ENCODE measurements around the gene POU5F2.

POU5F2 gene

GRCh38 chr5:93748875-93749397, 7.5 kb upstream of the POU5F2 start:
- Histone ChIP-seq H3K9ac (ENCODE audit: low read length in 5 of 5) (no peak overlapping the region), H3K4me3 (ENCODE audit: low read depth in 1 of 5, low read length in 5 of 5) (no peak overlapping the region), H3K9me3 (ENCODE audit: control insufficient read depth in 5 of 5, low read length in 5 of 5) (no peaks in the 10 kb centered on the region), H3K4me1 (ENCODE audit: control insufficient read depth in 5 of 5, insufficient read depth in 5 of 5, low read length in 5 of 5) (no peaks in the 10 kb centered on the region), H3K27ac (ENCODE audit: low read depth, low read length) (no peak overlapping the region), H3K27me3 (ENCODE audit: control insufficient read depth in 5 of 5, insufficient read depth in 4 of 5, low read length in 5 of 5) (no peaks in the 10 kb centered on the region), H3K36me3 (ENCODE audit: control insufficient read depth in 5 of 5, insufficient read depth in 5 of 5, low read length in 5 of 5) (peaks cover 0 to 3% (median 0%) of the 10 kb centered on the region in 5 donors)

DNA sequence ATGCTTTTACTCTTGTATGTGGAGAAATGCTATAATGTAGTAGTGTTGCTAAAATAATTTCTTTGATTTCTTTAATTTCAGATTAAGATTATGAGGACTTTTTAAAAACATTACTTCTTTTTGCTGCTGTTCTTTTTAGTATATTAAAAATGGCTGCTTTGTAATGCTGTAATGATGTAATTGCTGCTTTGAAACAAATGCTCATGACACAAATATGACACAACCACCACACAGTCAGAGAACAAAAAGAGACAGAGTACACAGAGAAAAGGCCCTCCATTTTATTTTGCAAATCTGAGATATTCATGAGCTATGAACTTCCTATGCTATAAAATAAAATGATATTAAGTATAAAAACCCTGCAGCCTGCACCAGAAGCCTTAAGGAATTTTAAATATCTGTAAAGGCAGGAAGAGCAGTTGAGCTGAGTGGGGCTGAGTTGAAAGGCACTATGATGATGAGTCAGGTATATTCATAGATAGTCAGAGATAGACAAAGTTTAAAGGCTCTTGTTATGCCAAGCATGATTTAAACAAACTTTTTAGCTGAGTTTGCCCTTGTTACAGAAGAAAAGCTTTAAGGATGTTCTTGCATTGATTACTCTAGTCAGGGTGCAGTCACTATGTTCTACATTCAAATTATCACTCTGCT, 5.1 kb upstream of the POU5F2 start:
- H3K36me3 ChIP-seq (ENCODE audit: control insufficient read depth in 5 of 5, insufficient read depth in 5 of 5, low read length in 5 of 5) = peaks cover 0 to 3% (median 0%) of the 10 kb centered on the region in 5 donors
- H3K27me3 ChIP-seq (ENCODE audit: control insufficient read depth in 5 of 5, insufficient read depth in 4 of 5, low read length in 5 of 5) = no peaks in the 10 kb centered on the region
- H3K9ac ChIP-seq (ENCODE audit: low read length in 5 of 5) = no peak overlapping the region
- H3K27ac ChIP-seq (ENCODE audit: low read depth, low read length) = no peak overlapping the region
- H3K4me1 ChIP-seq (ENCODE audit: control insufficient read depth in 5 of 5, insufficient read depth in 5 of 5, low read length in 5 of 5) = no peaks in the 10 kb centered on the region
- no peak overlapping the region for H3K4me3 ChIP-seq (ENCODE audit: low read depth in 1 of 5, low read length in 5 of 5)
- no peaks in the 10 kb centered on the region for H3K9me3 ChIP-seq (ENCODE audit: control insufficient read depth in 5 of 5, low read length in 5 of 5)

GRCh38 chr5:93736284-93736683, 5.1 kb downstream of the POU5F2 start:
- Histone ChIP-seq H3K4me1 (ENCODE audit: control insufficient read depth in 5 of 5, insufficient read depth in 5 of 5, low read length in 5 of 5) (no peaks in the 10 kb centered on the region), H3K27me3 (ENCODE audit: control insufficient read depth in 5 of 5, insufficient read depth in 4 of 5, low read length in 5 of 5) (no peaks in the 10 kb centered on the region), H3K27ac (ENCODE audit: low read depth, low read length) (no peak overlapping the region), H3K9me3 (ENCODE audit: control insufficient read depth in 5 of 5, low read length in 5 of 5) (peaks cover 0 to 3% (median 0%) of the 10 kb centered on the region in 5 donors), H3K9ac (ENCODE audit: low read length in 5 of 5) (no peak overlapping the region), H3K4me3 (ENCODE audit: low read depth in 1 of 5, low read length in 5 of 5) (no peak overlapping the region), H3K36me3 (ENCODE audit: control insufficient read depth in 5 of 5, insufficient read depth in 5 of 5, low read length in 5 of 5) (peaks cover 5 to 8% (median 7%) of the 10 kb centered on the region in 5 donors)

GRCh38 chr5:93735378-93735777, 6.0 kb downstream of the POU5F2 start:
- H3K36me3 ChIP-seq (ENCODE audit: control insufficient read depth in 5 of 5, insufficient read depth in 5 of 5, low read length in 5 of 5) = peaks cover 0 to 5% (median under 1%) of the 10 kb centered on the region in 5 donors
- no peak overlapping the region for H3K9ac ChIP-seq (ENCODE audit: low read length in 5 of 5)
- no peaks in the 10 kb centered on the region for H3K4me1 ChIP-seq (ENCODE audit: control insufficient read depth in 5 of 5, insufficient read depth in 5 of 5, low read length in 5 of 5)
- H3K27me3 ChIP-seq (ENCODE audit: control insufficient read depth in 5 of 5, insufficient read depth in 4 of 5, low read length in 5 of 5) = no peaks in the 10 kb centered on the region
- H3K4me3 ChIP-seq (ENCODE audit: low read depth in 1 of 5, low read length in 5 of 5) = no peak overlapping the region
- peaks cover 0 to 3% (median 0%) of the 10 kb centered on the region in 5 donors for H3K9me3 ChIP-seq (ENCODE audit: control insufficient read depth in 5 of 5, low read length in 5 of 5)
- H3K27ac ChIP-seq (ENCODE audit: low read depth, low read length) = no peak overlapping the region

DNA sequence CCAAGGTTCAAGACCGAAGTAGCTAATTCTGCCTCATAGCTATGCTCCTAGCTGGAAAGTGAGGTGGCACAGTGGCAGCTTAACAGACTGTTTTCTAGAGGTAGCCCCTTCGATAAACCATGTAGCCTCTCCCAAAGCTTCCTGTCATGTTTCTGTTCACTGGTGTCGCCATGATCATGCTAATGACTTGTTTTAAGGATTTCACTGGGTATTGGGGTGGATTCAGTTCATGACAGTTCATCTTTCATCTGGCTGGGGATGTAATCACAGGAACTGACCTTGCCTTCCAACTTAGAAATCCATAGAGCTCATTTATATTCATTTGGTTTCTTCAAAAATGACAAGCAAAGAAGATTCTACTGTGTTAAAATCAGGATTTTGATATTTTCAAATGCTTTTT, 9.4 kb downstream of the POU5F2 start:
- H3K4me3 ChIP-seq (ENCODE audit: low read depth in 1 of 5, low read length in 5 of 5) = no peak overlapping the region
- H3K27ac ChIP-seq (ENCODE audit: low read depth, low read length) = no peak overlapping the region
- H3K36me3 ChIP-seq (ENCODE audit: control insufficient read depth in 5 of 5, insufficient read depth in 5 of 5, low read length in 5 of 5) = no peaks in the 10 kb centered on the region
- H3K9ac ChIP-seq (ENCODE audit: low read length in 5 of 5) = no peak overlapping the region
- H3K9me3 ChIP-seq (ENCODE audit: control insufficient read depth in 5 of 5, low read length in 5 of 5) = no peaks in the 10 kb centered on the region
- H3K4me1 ChIP-seq (ENCODE audit: control insufficient read depth in 5 of 5, insufficient read depth in 5 of 5, low read length in 5 of 5) = no peaks in the 10 kb centered on the region
- H3K27me3 ChIP-seq (ENCODE audit: control insufficient read depth in 5 of 5, insufficient read depth in 4 of 5, low read length in 5 of 5) = no peaks in the 10 kb centered on the region

GRCh38 chr5:93726595-93726994, 14.8 kb downstream of the POU5F2 start:
- Histone ChIP-seq H3K36me3 (ENCODE audit: control insufficient read depth in 5 of 5, insufficient read depth in 5 of 5, low read length in 5 of 5) (no peaks in the 10 kb centered on the region), H3K27me3 (ENCODE audit: control insufficient read depth in 5 of 5, insufficient read depth in 4 of 5, low read length in 5 of 5) (no peaks in the 10 kb centered on the region), H3K4me3 (ENCODE audit: low read depth in 1 of 5, low read length in 5 of 5) (no peak overlapping the region), H3K4me1 (ENCODE audit: control insufficient read depth in 5 of 5, insufficient read depth in 5 of 5, low read length in 5 of 5) (no peaks in the 10 kb centered on the region), H3K9me3 (ENCODE audit: control insufficient read depth in 5 of 5, low read length in 5 of 5) (no peaks in the 10 kb centered on the region), H3K27ac (ENCODE audit: low read depth, low read length) (no peak overlapping the region), H3K9ac (ENCODE audit: low read length in 5 of 5) (no peak overlapping the region)

DNA sequence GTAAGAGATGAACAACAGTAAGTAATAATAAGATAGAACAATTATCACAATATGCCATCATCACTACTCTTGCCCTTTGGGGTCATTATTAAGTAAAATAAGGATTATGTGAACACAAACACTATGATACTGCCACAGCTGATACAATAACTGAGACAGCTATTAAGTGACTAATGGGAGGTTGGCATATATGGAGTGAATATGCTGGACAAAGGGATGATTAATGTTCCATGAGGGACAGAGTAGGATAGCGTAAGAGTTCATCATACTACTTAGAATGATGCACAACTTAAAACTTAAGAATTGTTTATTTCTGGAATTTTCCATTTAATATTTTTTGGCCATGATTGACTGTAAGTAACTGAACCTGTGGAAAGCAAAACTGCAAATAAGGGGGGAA, 16.6 kb downstream of the POU5F2 start:
- H3K9ac ChIP-seq (ENCODE audit: low read length in 5 of 5) = no peak overlapping the region

DNA sequence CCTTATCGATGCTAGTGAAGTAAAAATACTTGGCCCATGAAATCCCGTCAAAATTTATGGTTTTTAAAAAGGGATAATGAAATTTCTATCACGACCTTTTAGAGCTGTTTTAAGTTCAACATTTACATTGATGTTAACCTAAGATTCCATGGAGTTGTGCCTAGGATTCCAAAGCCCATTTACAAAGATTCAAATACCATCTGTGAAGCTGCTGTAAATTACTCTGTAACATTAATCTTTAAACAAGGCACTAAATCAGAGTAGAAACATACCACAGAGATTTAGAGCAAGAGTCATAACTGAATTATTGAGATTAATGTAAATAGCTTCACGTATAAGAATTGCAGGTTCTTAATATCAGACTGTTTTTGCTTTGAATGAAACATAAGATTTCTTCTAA, 17.7 kb downstream of the POU5F2 start:
- Histone ChIP-seq H3K27me3 (ENCODE audit: control insufficient read depth in 5 of 5, insufficient read depth in 4 of 5, low read length in 5 of 5) (no peaks in the 10 kb centered on the region), H3K36me3 (ENCODE audit: control insufficient read depth in 5 of 5, insufficient read depth in 5 of 5, low read length in 5 of 5) (peaks cover 0 to 3% (median 0%) of the 10 kb centered on the region in 5 donors), H3K4me1 (ENCODE audit: control insufficient read depth in 5 of 5, insufficient read depth in 5 of 5, low read length in 5 of 5) (no peaks in the 10 kb centered on the region), H3K9ac (ENCODE audit: low read length in 5 of 5) (no peak overlapping the region), H3K27ac (ENCODE audit: low read depth, low read length) (no peak overlapping the region), H3K9me3 (ENCODE audit: control insufficient read depth in 5 of 5, low read length in 5 of 5) (no peaks in the 10 kb centered on the region), H3K4me3 (ENCODE audit: low read depth in 1 of 5, low read length in 5 of 5) (no peak overlapping the region)

More for the DNA sequence above, 16.6 kb downstream of the POU5F2 start:
- no peaks in the 10 kb centered on the region for H3K27me3 ChIP-seq (ENCODE audit: control insufficient read depth in 5 of 5, insufficient read depth in 4 of 5, low read length in 5 of 5)
- H3K36me3 ChIP-seq (ENCODE audit: control insufficient read depth in 5 of 5, insufficient read depth in 5 of 5, low read length in 5 of 5) = no peaks in the 10 kb centered on the region
- H3K27ac ChIP-seq (ENCODE audit: low read depth, low read length) = no peak overlapping the region
- no peak overlapping the region for H3K4me3 ChIP-seq (ENCODE audit: low read depth in 1 of 5, low read length in 5 of 5)
- H3K9me3 ChIP-seq (ENCODE audit: control insufficient read depth in 5 of 5, low read length in 5 of 5) = no peaks in the 10 kb centered on the region
- no peaks in the 10 kb centered on the region for H3K4me1 ChIP-seq (ENCODE audit: control insufficient read depth in 5 of 5, insufficient read depth in 5 of 5, low read length in 5 of 5)

GRCh38 chr5:93723005-93723404, 18.4 kb downstream of the POU5F2 start:
- Histone ChIP-seq H3K4me1 (ENCODE audit: control insufficient read depth in 5 of 5, insufficient read depth in 5 of 5, low read length in 5 of 5) (no peaks in the 10 kb centered on the region), H3K4me3 (ENCODE audit: low read depth in 1 of 5, low read length in 5 of 5) (no peak overlapping the region), H3K9ac (ENCODE audit: low read length in 5 of 5) (no peak overlapping the region), H3K27ac (ENCODE audit: low read depth, low read length) (no peak overlapping the region), H3K9me3 (ENCODE audit: control insufficient read depth in 5 of 5, low read length in 5 of 5) (no peaks in the 10 kb centered on the region), H3K36me3 (ENCODE audit: control insufficient read depth in 5 of 5, insufficient read depth in 5 of 5, low read length in 5 of 5) (peaks cover 0 to 3% (median 0%) of the 10 kb centered on the region in 5 donors), H3K27me3 (ENCODE audit: control insufficient read depth in 5 of 5, insufficient read depth in 4 of 5, low read length in 5 of 5) (no peaks in the 10 kb centered on the region)

DNA sequence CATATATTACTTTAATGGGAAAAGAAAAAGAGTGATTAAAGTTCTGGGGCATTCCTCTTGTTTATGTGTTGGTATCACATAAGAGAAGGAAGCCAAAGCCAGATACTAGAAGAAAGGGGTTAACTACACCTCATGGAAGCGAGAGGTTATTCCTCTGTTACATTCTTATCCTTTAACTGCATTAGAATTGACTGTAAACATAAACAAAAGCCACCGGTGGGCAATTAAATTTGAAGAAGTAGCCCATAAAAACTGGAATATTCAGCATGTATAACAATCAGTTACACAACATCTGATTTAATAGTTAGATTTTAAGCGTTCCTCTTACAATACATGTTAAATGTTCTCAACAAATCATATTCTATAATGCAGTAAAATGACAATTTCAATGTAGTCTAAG, 18.8 kb downstream of the POU5F2 start:
- no peak overlapping the region for H3K4me3 ChIP-seq (ENCODE audit: low read depth in 1 of 5, low read length in 5 of 5)
- no peak overlapping the region for H3K27ac ChIP-seq (ENCODE audit: low read depth, low read length)
- H3K4me1 ChIP-seq (ENCODE audit: control insufficient read depth in 5 of 5, insufficient read depth in 5 of 5, low read length in 5 of 5) = peaks cover 0 to under 1% (median 0%) of the 10 kb centered on the region in 5 donors
- H3K9me3 ChIP-seq (ENCODE audit: control insufficient read depth in 5 of 5, low read length in 5 of 5) = no peaks in the 10 kb centered on the region
- peaks cover 0 to 3% (median 0%) of the 10 kb centered on the region in 5 donors for H3K36me3 ChIP-seq (ENCODE audit: control insufficient read depth in 5 of 5, insufficient read depth in 5 of 5, low read length in 5 of 5)
- no peaks in the 10 kb centered on the region for H3K27me3 ChIP-seq (ENCODE audit: control insufficient read depth in 5 of 5, insufficient read depth in 4 of 5, low read length in 5 of 5)
- H3K9ac ChIP-seq (ENCODE audit: low read length in 5 of 5) = no peak overlapping the region
